Naive B cell (primary cell): ENCODE measurements around the gene TSPAN6. TPM values are rescaled to one million over a fixed set of nuclear protein-coding genes. Genes with fewer than 3 reads are reported as not detected.

Experiments used
- ATAC-seq, 2 donors: fragments of 150-1000 bp; cut with Tn5 transposase; 2 replicates each; pipeline ENCODE4 v1.10.0; 2021; ENCODE audit warnings: low read depth in 2 of 2, mild to moderate bottlenecking in 2 of 2, moderate library complexity in 2 of 2
- DNase-seq: peaks from one replicate; pipeline ENCODE4 v3.0.0; 2022
- H3K27ac Mint-ChIP-seq, 6 donors: one replicate each; pipeline ENCODE4 v1.8.0; 2020 to 2022; ENCODE audit warnings: mild to moderate bottlenecking in 6 of 6, mixed read lengths in 6 of 6, moderate library complexity in 5 of 6, inconsistent platforms in 2 of 6
- H3K27me3 Mint-ChIP-seq, 3 donors: one replicate each; pipeline ENCODE4 v1.8.0; 2021 to 2022; ENCODE audit warnings: mixed read lengths in 3 of 3, mild to moderate bottlenecking in 1 of 3
- H3K36me3 Mint-ChIP-seq, 2 donors: one replicate each; pipeline ENCODE4 v1.8.0; 2020 to 2022; ENCODE audit warnings: mixed read lengths in 2 of 2, inconsistent platforms in 1 of 2, mild to moderate bottlenecking in 1 of 2
- H3K4me1 Mint-ChIP-seq, 3 donors: one replicate each; pipeline ENCODE4 v1.8.0; 2020 to 2022; ENCODE audit warnings: mixed read lengths in 3 of 3, inconsistent platforms in 1 of 3, mild to moderate bottlenecking in 1 of 3, moderate library complexity in 1 of 3
- H3K4me3 Mint-ChIP-seq, 8 donors: one replicate each; pipeline ENCODE4 v1.8.0; 2020 to 2022; ENCODE audit warnings: mild to moderate bottlenecking in 8 of 8, mixed read lengths in 8 of 8, moderate library complexity in 8 of 8, inconsistent platforms in 2 of 8
- H3K9me3 Mint-ChIP-seq, 7 donors: one replicate each; pipeline ENCODE4 v1.8.0; 2020 to 2022; ENCODE audit warnings: mixed read lengths in 7 of 7, mild to moderate bottlenecking in 5 of 7, inconsistent platforms in 2 of 7, moderate library complexity in 1 of 7
- polyA plus RNA-seq, 6 donors: library from polyadenylated mRNA; unstranded; fragments of 300-500 nt; fragmentation: Illumina TruSeq; gene quantifications; one replicate each; pipeline ENCODE4 v1.2.3, GENCODE V29; 2021; ENCODE audit warnings: low read depth in 6 of 6

TSPAN6 gene
- polyA plus RNA-seq, 6 donors from 2014 or later, result 0.22 TPM; not detected in 5

- Mint-ChIP-seq H3K27me3 (peaks cover 28 to 52% (median 51%) of the 10 kb centered on the region in 3 donors), H3K4me3 (no peak overlapping the region), H3K4me1 (peaks cover 0 to under 1% (median 0%) of the 10 kb centered on the region in 3 donors), H3K9me3 (peaks cover 0 to 11% (median 0%) of the 10 kb centered on the region in 7 donors), H3K27ac (no peak overlapping the region), H3K36me3 (no peaks in the 10 kb centered on the region)
- DNase-seq (no peak), ATAC-seq (no peak)
Measured at GRCh38 chrX:100642290-100642689, 5.7 kb upstream of the TSPAN6 start.

- DNase-seq (no peak), ATAC-seq (no peak)
- peaks cover 15 to 40% (median 36%) of the 10 kb centered on the region in 3 donors for H3K27me3 Mint-ChIP-seq
- H3K27ac Mint-ChIP-seq, result no peak overlapping the region
- H3K4me1 Mint-ChIP-seq, result peaks cover 8 to 10% (median 9%) of the 10 kb centered on the region in 3 donors
- H3K36me3 Mint-ChIP-seq, result peaks cover 0 to 6% of the 10 kb centered on the region in 2 donors
- H3K4me3 Mint-ChIP-seq, result peak overlapping the region in 5 of 8 donors; percentile 1 to 94 (median 81)
- peaks cover 0 to 9% (median 4%) of the 10 kb centered on the region in 7 donors for H3K9me3 Mint-ChIP-seq
Measured at GRCh38 chrX:100635989-100636320, 651 bp downstream of the TSPAN6 start.

DNA sequence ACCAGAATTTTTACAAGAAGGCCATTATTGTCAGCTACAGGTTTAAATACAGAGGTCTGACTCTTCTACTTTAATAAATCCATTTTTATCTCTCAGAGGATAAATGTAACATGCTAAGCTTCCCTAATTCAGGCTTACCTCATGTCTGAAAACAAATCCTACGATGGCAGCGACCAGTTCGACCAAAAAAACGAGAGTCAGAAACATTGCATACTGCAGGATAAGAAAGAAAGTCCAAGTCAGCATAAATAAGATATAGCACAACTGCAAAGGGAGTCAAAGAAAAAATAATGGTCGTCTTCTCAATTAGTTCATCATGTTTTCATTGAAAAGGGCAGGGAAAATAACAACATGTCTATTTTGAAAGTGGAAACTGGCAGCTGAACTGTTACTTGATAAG, 1.6 kb downstream of the TSPAN6 start:
- peaks cover 20 to 36% (median 34%) of the 10 kb centered on the region in 3 donors for H3K27me3 Mint-ChIP-seq
- peaks cover 8 to 10% (median 9%) of the 10 kb centered on the region in 3 donors for H3K4me1 Mint-ChIP-seq
- no peak overlapping the region for H3K27ac Mint-ChIP-seq
- ATAC-seq (no peak), DNase-seq (no peak)
- H3K36me3 Mint-ChIP-seq, result peaks cover 0 to 6% of the 10 kb centered on the region in 2 donors
- no peak overlapping the region for H3K4me3 Mint-ChIP-seq
- H3K9me3 Mint-ChIP-seq, result peaks cover 0 to 9% (median 4%) of the 10 kb centered on the region in 7 donors

GRCh38 chrX:100625985-100626491, 10.6 kb downstream of the TSPAN6 start:
- H3K9me3 Mint-ChIP-seq, result peaks cover 0 to 5% (median 3%) of the 10 kb centered on the region in 7 donors

DNA sequence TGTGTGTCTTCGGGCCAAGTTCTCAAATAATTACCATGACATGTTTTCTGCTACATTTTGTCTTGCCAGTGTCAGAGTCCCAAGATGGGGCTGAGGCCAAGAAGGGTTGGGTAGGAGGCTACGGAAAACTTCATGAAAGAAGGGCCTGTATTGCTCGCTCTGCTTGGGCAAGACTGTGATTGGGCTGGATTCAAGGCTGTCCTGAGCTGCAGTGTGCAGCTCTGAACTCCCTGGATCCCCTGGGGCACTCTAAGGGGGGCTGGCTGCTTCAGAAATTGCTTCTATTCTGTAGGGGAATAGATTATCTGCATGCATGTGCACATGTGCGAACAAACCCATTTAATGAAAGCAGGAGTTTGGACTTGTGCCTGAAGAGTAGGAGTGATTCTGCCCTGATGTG, 13.6 kb downstream of the TSPAN6 start:
- DNase-seq (no peak), ATAC-seq (no peak)
- H3K4me3 Mint-ChIP-seq, result no peak overlapping the region
- H3K27me3 Mint-ChIP-seq, result peaks cover 0 to 12% (median 1%) of the 10 kb centered on the region in 3 donors
- peaks cover 9 to 17% (median 11%) of the 10 kb centered on the region in 3 donors for H3K4me1 Mint-ChIP-seq
- peaks cover 0 to 9% (median 2%) of the 10 kb centered on the region in 7 donors for H3K9me3 Mint-ChIP-seq
- peaks cover 0 to 3% of the 10 kb centered on the region in 2 donors for H3K36me3 Mint-ChIP-seq
- no peak overlapping the region for H3K27ac Mint-ChIP-seq

More at GRCh38 chrX:100625985-100626491, 10.6 kb downstream of the TSPAN6 start:
- peaks cover 6 to 22% (median 18%) of the 10 kb centered on the region in 3 donors for H3K27me3 Mint-ChIP-seq
- peaks cover 9 to 17% (median 11%) of the 10 kb centered on the region in 3 donors for H3K4me1 Mint-ChIP-seq
- peak overlapping the region in 3 of 6 donors; percentile 36 to 92 (median 64) for H3K27ac Mint-ChIP-seq
- H3K36me3 Mint-ChIP-seq, result peaks cover 0 to 3% of the 10 kb centered on the region in 2 donors
- ATAC-seq (peak; percentile 89 to 92), DNase-seq (peak; percentile 54)
- H3K4me3 Mint-ChIP-seq, result peak overlapping the region; percentile 16 to 78 (median 61)

DNA sequence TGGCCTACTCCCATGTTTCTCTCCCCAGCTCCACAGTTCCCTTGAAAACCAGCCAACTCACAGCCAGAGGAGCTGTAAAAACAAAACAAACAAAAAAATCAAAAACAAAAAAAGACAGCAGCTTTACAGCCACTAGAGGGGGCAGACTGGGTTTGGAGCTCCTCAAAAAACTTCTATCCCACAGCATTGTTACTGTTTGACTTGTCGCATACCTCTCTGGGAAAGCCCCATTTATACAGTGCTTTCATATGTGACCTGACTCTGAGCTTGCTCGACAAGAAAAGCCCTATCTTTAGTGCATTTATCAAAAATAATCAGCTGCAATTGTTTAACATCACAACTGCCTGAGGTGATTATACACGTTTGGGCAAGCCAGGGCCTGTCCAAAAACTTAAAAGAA, 21.6 kb downstream of the TSPAN6 start:
- H3K4me3 Mint-ChIP-seq, result no peak overlapping the region
- DNase-seq, result peak; percentile 12
- no peaks in the 10 kb centered on the region for H3K36me3 Mint-ChIP-seq
- peaks cover 0 to 6% (median 0%) of the 10 kb centered on the region in 7 donors for H3K9me3 Mint-ChIP-seq
- peaks cover 16 to 60% (median 17%) of the 10 kb centered on the region in 3 donors for H3K27me3 Mint-ChIP-seq
- H3K4me1 Mint-ChIP-seq, result peaks cover 0 to 7% (median 0%) of the 10 kb centered on the region in 3 donors
- ATAC-seq, result peak; percentile 44 to 68
- peak overlapping the region in 1 of 6 donors; percentile 44 for H3K27ac Mint-ChIP-seq

DNA sequence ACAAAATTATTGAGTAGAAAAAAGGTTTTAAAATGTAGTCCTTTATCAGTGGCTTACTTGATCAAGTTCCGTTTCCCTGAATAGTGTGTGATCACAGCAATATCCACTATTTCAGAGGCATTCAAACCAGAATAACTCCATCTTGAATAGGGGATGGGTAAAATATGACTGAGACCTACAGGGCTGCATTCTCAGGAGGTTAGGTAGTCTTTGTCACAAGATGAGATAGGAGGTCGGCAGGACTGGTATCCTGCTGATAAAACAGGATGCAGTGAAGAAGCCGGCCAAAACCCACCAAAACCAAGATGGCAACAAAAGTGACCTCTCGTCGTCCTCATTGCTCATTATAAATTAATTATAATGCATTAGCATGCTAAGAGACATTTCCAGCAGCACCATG, 24.7 kb downstream of the TSPAN6 start:
- H3K4me1 Mint-ChIP-seq, result peaks cover 0 to 7% (median under 1%) of the 10 kb centered on the region in 3 donors
- no peaks in the 10 kb centered on the region for H3K36me3 Mint-ChIP-seq
- H3K27me3 Mint-ChIP-seq, result peaks cover 11 to 59% (median 25%) of the 10 kb centered on the region in 3 donors
- DNase-seq, result no peak
- no peak overlapping the region for H3K4me3 Mint-ChIP-seq
- H3K27ac Mint-ChIP-seq, result no peak overlapping the region
- H3K9me3 Mint-ChIP-seq, result peaks cover 0 to 3% (median 0%) of the 10 kb centered on the region in 7 donors
- ATAC-seq, result no peak

DNA sequence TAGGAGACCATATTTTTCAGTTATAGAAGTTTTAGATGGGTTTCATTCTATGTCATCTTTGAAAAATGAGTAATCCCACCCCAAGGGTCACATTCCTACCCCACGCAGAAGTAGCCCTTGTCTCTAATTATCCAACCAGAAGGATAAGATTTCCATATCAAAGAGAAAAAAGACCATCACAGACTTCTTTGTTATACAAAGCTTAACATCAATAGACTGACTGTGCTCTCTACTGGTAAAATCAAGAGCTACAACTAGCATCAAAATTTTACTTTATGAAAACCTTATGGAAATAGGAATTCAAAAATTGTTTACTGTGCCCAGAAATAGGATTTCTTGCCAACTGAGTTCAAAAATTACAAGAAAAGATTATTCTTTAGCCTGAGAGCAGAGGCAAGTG, 27.0 kb downstream of the TSPAN6 start:
- Mint-ChIP-seq H3K27me3 (peaks cover 13 to 54% (median 30%) of the 10 kb centered on the region in 3 donors), H3K4me1 (peaks cover 0 to 11% (median 11%) of the 10 kb centered on the region in 3 donors)

DNA sequence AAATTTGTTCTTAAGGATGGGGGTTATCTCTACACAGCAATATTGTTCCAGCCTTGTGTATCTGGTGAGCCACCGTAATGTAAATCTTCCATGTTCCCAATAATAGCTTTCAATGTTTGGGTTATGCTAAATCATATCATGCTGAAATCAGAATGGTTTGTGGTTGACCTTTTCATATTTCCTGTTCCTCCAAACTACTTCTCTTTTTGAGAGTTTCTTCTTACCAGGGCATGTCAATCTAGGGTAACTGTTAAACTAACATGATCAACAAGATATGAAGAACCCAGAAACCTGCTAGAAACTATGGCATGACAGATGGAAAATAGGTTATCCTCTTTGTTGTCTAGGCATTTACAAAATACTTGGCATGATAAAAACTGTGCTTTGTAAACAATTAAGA, 29.9 kb downstream of the TSPAN6 start:
- peaks cover 9 to 40% (median 23%) of the 10 kb centered on the region in 3 donors for H3K27me3 Mint-ChIP-seq
- H3K36me3 Mint-ChIP-seq, result no peaks in the 10 kb centered on the region
- peaks cover 0 to 12% (median 11%) of the 10 kb centered on the region in 3 donors for H3K4me1 Mint-ChIP-seq
- peak; percentile 70 to 77 for ATAC-seq
- peak; percentile 27 for DNase-seq
- peaks cover 0 to 3% (median 0%) of the 10 kb centered on the region in 7 donors for H3K9me3 Mint-ChIP-seq
- H3K4me3 Mint-ChIP-seq, result peak overlapping the region in 3 of 8 donors; percentile 32 to 45 (median 37)
- H3K27ac Mint-ChIP-seq, result peak overlapping the region in 1 of 6 donors; percentile 39

More for the DNA sequence above, 27.0 kb downstream of the TSPAN6 start:
- no peak for ATAC-seq
- H3K36me3 Mint-ChIP-seq, result no peaks in the 10 kb centered on the region
- H3K27ac Mint-ChIP-seq, result no peak overlapping the region
- no peak overlapping the region for H3K4me3 Mint-ChIP-seq
- H3K9me3 Mint-ChIP-seq, result peaks cover 0 to 3% (median 0%) of the 10 kb centered on the region in 7 donors
- DNase-seq, result no peak

DNA sequence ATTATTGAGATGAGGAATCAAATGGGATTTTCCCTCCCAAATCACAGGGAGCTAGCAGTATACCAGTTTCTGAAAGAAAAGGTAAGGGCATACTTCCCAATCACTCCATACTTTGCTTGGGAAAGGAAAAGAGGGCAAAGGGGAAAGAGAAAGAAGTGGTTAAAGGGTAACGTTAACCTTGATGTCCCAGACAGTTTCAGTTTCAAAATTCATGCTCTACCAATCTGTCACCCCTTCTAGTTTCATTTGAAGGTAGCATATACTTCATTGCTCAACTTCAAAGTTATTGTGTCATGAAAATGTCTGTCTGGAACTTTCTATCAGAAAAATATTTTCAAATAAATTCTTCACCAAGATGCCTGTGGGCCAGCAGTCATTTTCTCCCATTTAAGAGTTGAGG, 35.8 kb downstream of the TSPAN6 start:
- no peaks in the 10 kb centered on the region for H3K9me3 Mint-ChIP-seq
- no peak overlapping the region for H3K27ac Mint-ChIP-seq
- no peak for DNase-seq
- H3K4me1 Mint-ChIP-seq, result peaks cover 0 to 9% (median 0%) of the 10 kb centered on the region in 3 donors
- H3K27me3 Mint-ChIP-seq, result peaks cover 7 to 16% (median 12%) of the 10 kb centered on the region in 3 donors
- peak; percentile 45 to 51 for ATAC-seq
- H3K36me3 Mint-ChIP-seq, result no peaks in the 10 kb centered on the region
- H3K4me3 Mint-ChIP-seq, result no peak overlapping the region

- H3K36me3 Mint-ChIP-seq, result no peaks in the 10 kb centered on the region
- H3K4me3 Mint-ChIP-seq, result no peak overlapping the region
- no peak for DNase-seq
- no peak overlapping the region for H3K27ac Mint-ChIP-seq
- H3K9me3 Mint-ChIP-seq, result no peaks in the 10 kb centered on the region
- peaks cover 0 to 9% (median 0%) of the 10 kb centered on the region in 3 donors for H3K4me1 Mint-ChIP-seq
- no peak for ATAC-seq
- peaks cover 11 to 20% (median 16%) of the 10 kb centered on the region in 3 donors for H3K27me3 Mint-ChIP-seq
Measured at GRCh38 chrX:100600340-100600739, 36.3 kb downstream of the TSPAN6 start.

GRCh38 chrX:100599456-100599855, 37.1 kb downstream of the TSPAN6 start:
- no peak overlapping the region for H3K4me3 Mint-ChIP-seq
- DNase-seq, result no peak
- no peaks in the 10 kb centered on the region for H3K36me3 Mint-ChIP-seq
- peaks cover 0 to 9% (median 0%) of the 10 kb centered on the region in 3 donors for H3K4me1 Mint-ChIP-seq
- peaks cover 16 to 24% (median 17%) of the 10 kb centered on the region in 3 donors for H3K27me3 Mint-ChIP-seq
- no peaks in the 10 kb centered on the region for H3K9me3 Mint-ChIP-seq
- no peak overlapping the region for H3K27ac Mint-ChIP-seq
- no peak for ATAC-seq

DNA sequence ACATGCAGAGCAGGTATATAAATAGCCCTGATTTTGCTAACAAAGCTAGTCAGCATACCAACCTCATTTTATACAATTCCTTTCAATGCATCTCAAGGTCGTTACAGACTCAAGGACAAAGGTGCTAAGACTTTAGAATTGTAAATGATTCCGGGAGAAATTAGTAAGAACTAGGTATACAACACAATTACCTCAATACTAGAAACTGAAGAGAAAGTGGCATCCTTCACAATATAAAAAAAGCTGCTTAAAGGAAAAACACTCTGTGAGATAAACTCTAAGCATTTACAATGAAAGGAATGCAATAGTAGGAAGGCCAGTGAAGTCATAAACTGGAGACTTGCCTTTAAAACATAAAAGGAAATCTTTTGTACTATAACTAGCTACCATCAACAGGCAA, 40.0 kb downstream of the TSPAN6 start:
- peaks cover 0 to 6% (median 0%) of the 10 kb centered on the region in 3 donors for H3K4me1 Mint-ChIP-seq
- DNase-seq (no peak), ATAC-seq (no peak)
- H3K27me3 Mint-ChIP-seq, result peaks cover 11 to 33% (median 15%) of the 10 kb centered on the region in 3 donors
- H3K4me3 Mint-ChIP-seq, result no peak overlapping the region
- H3K9me3 Mint-ChIP-seq, result no peaks in the 10 kb centered on the region
- H3K27ac Mint-ChIP-seq, result no peak overlapping the region
- H3K36me3 Mint-ChIP-seq, result no peaks in the 10 kb centered on the region

DNA sequence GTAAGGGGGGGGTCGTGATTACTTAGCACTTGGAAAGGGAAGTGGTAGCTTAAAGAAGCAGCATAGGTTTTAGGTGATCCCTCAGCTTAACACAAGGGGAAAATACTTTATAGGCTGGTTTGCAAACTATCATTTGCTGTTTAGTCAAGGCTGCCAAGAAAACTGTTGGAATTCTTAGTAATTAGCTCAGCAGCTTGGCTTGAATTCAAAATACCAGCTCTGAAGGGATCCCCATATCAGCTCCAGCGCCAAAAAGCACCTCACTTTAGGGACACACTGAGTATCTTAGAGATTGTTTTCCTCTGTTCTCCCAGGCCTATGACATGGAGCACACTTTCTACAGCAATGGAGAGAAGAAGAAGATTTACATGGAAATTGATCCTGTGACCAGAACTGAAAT, 43.0 kb downstream of the TSPAN6 start:
- Mint-ChIP-seq H3K36me3 (no peaks in the 10 kb centered on the region), H3K4me1 (no peaks in the 10 kb centered on the region), H3K9me3 (peaks cover 0 to 2% (median 0%) of the 10 kb centered on the region in 7 donors), H3K27me3 (peaks cover 20 to 52% (median 25%) of the 10 kb centered on the region in 3 donors), H3K4me3 (no peak overlapping the region), H3K27ac (no peak overlapping the region)
- DNase-seq, result no peak
- no peak for ATAC-seq
